Measurements from ENCODE around the gene DBNDD2.

GRCh38 chr20:45372646-45373352 is 35.3 kb upstream of the DBNDD2 start:
- TF ChIP-seq, protein P1, sequence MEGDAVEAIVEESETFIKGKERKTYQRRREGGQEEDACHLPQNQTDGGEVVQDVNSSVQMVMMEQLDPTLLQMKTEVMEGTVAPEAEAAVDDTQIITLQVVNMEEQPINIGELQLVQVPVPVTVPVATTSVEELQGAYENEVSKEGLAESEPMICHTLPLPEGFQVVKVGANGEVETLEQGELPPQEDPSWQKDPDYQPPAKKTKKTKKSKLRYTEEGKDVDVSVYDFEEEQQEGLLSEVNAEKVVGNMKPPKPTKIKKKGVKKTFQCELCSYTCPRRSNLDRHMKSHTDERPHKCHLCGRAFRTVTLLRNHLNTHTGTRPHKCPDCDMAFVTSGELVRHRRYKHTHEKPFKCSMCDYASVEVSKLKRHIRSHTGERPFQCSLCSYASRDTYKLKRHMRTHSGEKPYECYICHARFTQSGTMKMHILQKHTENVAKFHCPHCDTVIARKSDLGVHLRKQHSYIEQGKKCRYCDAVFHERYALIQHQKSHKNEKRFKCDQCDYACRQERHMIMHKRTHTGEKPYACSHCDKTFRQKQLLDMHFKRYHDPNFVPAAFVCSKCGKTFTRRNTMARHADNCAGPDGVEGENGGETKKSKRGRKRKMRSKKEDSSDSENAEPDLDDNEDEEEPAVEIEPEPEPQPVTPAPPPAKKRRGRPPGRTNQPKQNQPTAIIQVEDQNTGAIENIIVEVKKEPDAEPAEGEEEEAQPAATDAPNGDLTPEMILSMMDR (IDR thresholded peaks at IDR 0.05) = peak in 1 of 4 experiments; percentile 36
- no peak for TF ChIP-seq POLR2A (IDR thresholded peaks at IDR 0.05)
- peak in 3 of 4 donors; percentile 22 to 43 (median 42) for TF ChIP-seq POLR2AphosphoS5 (IDR thresholded peaks at IDR 0.05)
